Skeletal muscle satellite cell (primary cell): Measurements from ENCODE around the gene ZNF689. TPM values are rescaled to one million over a fixed set of nuclear protein-coding genes. Genes with fewer than 3 reads are reported as not detected.

Experiments
- H3K27me3 ChIP-seq: 2 replicates; pipeline ENCODE4 v1.7.0; 2013; ENCODE audit warnings: low read length; ENCODE audit not compliant: control insufficient read depth, insufficient read depth
- H3K36me3 ChIP-seq: 2 replicates; pipeline ENCODE4 v1.7.0; 2013; ENCODE audit warnings: mild to moderate bottlenecking, control low read depth, low read length; ENCODE audit not compliant: insufficient read depth
- H3K4me1 ChIP-seq: 2 replicates; pipeline ENCODE4 v1.7.0; 2013; ENCODE audit warnings: low read length; ENCODE audit not compliant: control insufficient read depth, insufficient read depth
- H3K4me2 ChIP-seq: 2 replicates; pipeline ENCODE4 v1.7.0; 2013; ENCODE audit warnings: mild to moderate bottlenecking, low read length
- H3K4me3 ChIP-seq: 2 replicates; pipeline ENCODE4 v1.7.0; 2013; ENCODE audit warnings: low read length
- H3K9ac ChIP-seq: 2 replicates; pipeline ENCODE4 v1.7.0; 2013; ENCODE audit warnings: mild to moderate bottlenecking, low read depth, low read length, moderate library complexity
- H3K9me3 ChIP-seq: replicated peaks from 2 replicates; pipeline ENCODE4 v1.7.0; 2013; ENCODE audit warnings: mild to moderate bottlenecking, control low read depth, low read length
- small RNA-seq: library from RNA; depleted of rRNA; stranded (forward); fragments of <200 nt; gene quantifications from one replicate; pipeline ENCODE3, GENCODE V24; 2012

Gene ZNF689

DNA sequence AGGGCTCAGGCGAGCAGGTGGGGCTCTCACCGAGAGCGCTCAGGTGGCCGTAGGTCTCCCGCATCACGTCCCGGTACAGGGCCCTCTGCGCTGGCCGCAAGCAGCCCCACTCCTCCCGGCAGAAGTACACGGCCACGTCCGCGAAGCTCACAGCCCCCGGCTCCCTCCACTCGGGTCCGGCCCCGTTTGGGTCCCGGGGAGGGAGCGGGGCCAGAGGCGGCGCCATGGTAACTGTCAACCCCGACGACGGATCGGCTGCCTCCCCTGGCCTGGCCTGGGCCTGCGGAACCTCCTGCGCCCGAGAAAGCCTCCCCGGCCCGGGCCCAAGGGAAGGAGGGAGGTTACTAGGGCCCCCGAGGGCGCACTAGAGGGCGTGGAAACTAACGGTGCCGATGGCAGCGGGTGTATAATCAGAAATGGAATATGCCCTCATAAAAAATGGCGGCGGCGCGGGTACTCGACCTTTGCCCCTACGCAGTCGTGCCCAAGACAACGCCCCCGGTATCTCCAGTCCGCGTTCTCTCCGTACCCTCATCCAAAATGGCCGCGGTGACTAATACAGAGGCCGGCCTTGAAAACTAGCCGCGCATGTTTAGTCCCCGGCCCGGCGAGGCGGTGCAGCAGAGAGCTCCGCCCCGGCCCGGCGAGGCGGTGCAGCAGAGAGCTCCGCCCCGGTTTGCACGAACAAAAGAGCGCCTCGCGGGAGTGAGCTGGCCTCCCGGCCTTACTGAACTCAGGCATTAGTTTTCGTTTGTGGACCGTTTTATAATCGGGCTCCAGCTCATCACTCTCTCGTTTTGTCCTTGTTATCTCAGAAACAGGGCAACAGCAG lies 52.0 kb downstream of the ZNF689 start, which contains the start of gene ZNF764:
Gene ZNF764, minus strand, starts transcription at position 418 of the 832 bp plus-strand sequence. Its CDS starts 192 bp downstream, at position 226.
- H3K4me2 ChIP-seq: peak within 1 kb of the TSS; percentile 96
- H3K36me3 ChIP-seq: peaks cover 26% of the 10 kb centered on the region
- H3K4me1 ChIP-seq: peaks cover 12% of the 10 kb centered on the region
- peak within 1 kb of the TSS; percentile 95 for H3K9ac ChIP-seq
- no peaks in the 10 kb centered on the region for H3K9me3 ChIP-seq
- H3K4me3 ChIP-seq: peak within 1 kb of the TSS; percentile 84
- no peaks in the 10 kb centered on the region for H3K27me3 ChIP-seq

DNA sequence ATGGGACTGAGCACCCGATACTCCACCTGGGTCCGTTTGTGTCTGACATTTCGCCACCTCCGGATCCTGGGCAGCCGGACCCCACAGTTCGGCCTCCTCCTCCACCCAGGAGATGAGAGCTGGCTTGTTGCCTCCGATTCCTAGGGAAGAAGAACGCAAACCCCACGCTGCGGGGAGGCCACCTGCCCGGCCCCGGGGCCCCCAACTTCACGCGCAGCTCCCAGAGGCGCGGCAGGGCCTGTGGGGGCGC lies 52.6 kb downstream of the ZNF689 start:
- Histone ChIP-seq H3K4me3 (peak overlapping the region; percentile 84), H3K36me3 (peaks cover 30% of the 10 kb centered on the region), H3K9ac (peak overlapping the region; percentile 95), H3K27me3 (no peaks in the 10 kb centered on the region), H3K4me1 (peaks cover 12% of the 10 kb centered on the region), H3K9me3 (no peaks in the 10 kb centered on the region), H3K4me2 (peak overlapping the region; percentile 96)

DNA sequence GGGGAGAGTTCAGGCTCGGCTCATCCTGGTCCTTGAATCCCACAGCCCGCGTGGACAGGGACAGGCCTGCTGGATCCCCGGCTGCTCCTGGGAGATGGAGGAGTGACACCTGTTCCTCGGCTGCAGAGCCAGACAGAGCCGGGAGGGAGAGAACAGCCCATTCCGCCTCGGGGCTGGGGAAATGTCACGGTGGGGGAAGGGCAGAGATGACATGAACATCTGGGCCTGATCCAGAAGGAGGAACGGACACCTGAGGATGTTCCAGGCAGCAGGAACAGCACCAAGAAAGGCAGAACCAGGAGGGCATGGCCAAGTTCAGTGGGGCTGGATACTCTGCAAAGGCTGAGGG lies 54.1 kb downstream of the ZNF689 start:
- no peak overlapping the region for H3K9ac ChIP-seq
- peaks cover 12% of the 10 kb centered on the region for H3K4me1 ChIP-seq

DNA sequence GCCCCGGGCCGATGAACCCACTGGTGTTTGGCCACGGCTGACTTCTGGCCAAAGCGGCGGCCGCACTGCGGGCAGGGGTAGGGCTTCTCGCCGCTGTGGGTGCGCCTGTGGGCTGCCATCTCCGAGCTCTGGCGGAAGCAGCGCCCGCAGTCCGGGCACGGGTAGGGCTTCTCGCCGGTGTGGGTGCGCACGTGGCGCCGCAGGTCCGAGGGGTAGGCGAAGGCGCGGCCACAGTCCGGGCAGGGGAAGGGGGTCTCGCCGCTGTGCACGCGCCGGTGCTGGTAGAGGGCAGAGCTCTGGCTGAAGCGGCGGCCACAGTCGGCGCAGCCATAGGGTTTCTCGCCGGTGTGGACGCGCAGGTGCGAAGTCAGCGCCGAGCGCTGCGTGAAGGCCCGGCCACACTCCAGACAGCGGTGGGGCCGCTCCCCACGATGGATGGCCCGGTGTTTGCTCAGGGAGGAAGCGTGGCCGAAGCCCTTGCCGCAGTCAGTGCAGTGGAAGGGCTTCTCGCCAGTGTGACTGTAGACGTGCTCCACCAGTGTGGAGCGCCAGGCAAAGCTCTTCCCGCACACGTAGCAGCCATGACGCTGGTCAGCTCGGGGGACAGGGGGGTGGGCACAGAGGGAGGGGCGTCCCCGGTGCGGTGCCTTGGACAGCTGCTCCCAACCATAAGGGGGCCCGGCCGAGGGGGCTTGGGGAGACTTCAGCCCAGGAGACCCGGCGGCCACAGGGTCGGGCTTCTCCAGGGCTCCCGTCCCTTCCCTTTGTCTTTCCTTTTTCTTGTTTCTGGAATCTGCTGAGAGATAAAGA lies 54.7 kb downstream of the ZNF689 start:
- Histone ChIP-seq H3K4me1 (peaks cover 12% of the 10 kb centered on the region), H3K9ac (no peak overlapping the region), H3K36me3 (peaks cover 30% of the 10 kb centered on the region), H3K4me2 (no peak overlapping the region), H3K27me3 (no peaks in the 10 kb centered on the region), H3K4me3 (no peak overlapping the region), H3K9me3 (no peaks in the 10 kb centered on the region)

More for the DNA sequence above, 54.1 kb downstream of the ZNF689 start:
- peak overlapping the region; percentile 20 for H3K4me2 ChIP-seq
- H3K9me3 ChIP-seq: no peaks in the 10 kb centered on the region
- peaks cover 30% of the 10 kb centered on the region for H3K36me3 ChIP-seq
- no peak overlapping the region for H3K4me3 ChIP-seq
- H3K27me3 ChIP-seq: no peaks in the 10 kb centered on the region

DNA sequence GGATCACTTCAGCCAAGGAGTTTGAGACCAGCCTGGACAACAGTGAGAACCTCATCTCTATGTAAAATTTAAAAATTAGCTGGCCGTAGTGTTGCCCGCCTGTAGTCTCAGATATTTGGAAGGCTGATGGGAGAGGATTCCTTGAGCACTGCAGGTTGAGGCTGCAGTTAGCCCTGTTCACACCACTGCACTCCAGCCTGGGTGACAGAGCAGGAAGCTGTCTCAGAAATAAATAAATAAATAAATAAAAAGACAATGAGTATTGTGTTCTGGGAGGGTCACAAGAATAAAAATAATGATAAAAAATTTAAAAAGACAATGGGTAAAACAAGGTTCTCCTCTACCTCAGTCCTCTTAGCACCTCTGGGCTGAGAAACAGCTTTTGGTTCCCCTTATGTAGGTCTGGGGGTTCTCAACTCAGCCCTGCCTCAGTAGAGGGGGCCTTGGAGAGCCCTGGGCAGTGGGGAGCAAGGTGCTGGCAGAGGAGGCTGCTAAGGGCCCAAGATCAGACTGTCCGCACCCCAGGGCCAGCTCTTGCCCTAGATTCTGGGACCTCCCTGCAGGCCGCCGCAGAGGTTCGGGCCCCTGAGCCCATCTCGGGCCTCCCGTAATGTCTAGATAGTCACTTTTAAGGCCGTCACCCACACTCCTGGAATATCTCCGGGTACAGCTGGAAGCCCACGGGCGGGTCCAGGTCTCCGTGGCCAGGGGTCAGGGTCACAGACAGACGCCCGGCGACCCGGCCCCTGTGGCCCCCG lies 55.5 kb downstream of the ZNF689 start:
- Histone ChIP-seq H3K36me3 (peaks cover 30% of the 10 kb centered on the region), H3K4me2 (no peak overlapping the region), H3K4me1 (peaks cover 12% of the 10 kb centered on the region), H3K9me3 (no peaks in the 10 kb centered on the region), H3K9ac (no peak overlapping the region), H3K27me3 (no peaks in the 10 kb centered on the region), H3K4me3 (no peak overlapping the region)

DNA sequence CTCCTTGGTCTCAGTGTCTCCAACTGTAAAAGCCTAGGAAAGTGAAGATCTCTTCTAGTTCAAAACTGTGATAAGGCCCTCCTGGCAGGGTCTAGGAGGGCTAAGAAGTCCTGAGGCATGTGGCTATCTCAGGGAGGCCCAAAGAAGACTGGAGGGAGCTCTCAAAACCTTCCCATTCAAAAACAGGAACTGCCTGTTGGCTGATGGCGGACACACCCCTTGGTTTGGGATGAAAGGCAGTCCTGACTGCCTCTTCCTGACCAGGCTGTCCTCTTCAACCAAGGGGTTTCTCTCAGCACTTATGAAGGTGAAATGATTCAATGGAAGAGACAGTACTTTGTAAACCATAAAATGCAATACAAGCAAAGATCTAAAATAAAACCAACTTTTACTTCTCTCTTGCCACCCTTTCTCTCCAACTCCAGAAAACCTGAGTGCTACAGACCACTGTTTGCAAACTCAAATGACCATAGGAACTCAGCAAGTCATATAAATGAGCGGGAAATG lies 56.7 kb downstream of the ZNF689 start:
- Histone ChIP-seq H3K4me3 (no peak overlapping the region), H3K4me1 (peaks cover 13% of the 10 kb centered on the region), H3K36me3 (peaks cover 30% of the 10 kb centered on the region), H3K27me3 (no peaks in the 10 kb centered on the region), H3K4me2 (no peak overlapping the region), H3K9ac (no peak overlapping the region), H3K9me3 (no peaks in the 10 kb centered on the region)

DNA sequence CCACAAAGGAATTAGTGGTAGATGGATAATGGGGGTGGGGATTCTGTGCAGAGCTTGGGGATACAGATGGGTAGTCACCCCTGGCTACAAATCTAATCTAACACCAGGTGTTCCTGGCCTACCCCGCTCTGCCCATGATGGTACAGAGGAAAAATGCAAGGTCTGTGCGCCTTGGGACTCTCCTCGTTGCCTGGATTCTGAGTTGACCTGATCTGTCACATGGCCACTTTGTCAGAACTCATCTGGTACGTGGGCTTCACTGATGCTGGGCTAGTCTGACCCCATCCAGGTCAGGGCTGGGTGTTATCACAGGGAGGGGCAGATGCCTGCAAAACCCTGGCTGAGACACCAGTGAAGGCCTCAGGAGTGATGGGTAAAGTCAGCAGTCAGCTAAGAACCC lies 57.2 kb downstream of the ZNF689 start:
- Histone ChIP-seq H3K4me1 (peaks cover 13% of the 10 kb centered on the region), H3K36me3 (peaks cover 30% of the 10 kb centered on the region), H3K4me2 (no peak overlapping the region), H3K9ac (no peak overlapping the region), H3K27me3 (no peaks in the 10 kb centered on the region), H3K9me3 (no peaks in the 10 kb centered on the region), H3K4me3 (no peak overlapping the region)

Small RNA genes lying within 50 kb of the gene (small RNA-seq; reads per million reads assigned to genes)
- gene AC093249.1 (not detected), gene AC093249.4 (not detected)
